GM12878 (cell line): ENCODE results near the gene TEX44. TPM values are rescaled to one million over a fixed set of nuclear protein-coding genes. Genes with fewer than 3 reads are reported as not detected.

Source experiments
- ATAC-seq: fragments of 200-7000 bp; cut with Tn5 transposase; 3 replicates; pipeline ENCODE4 v1.9.1; 2020; ENCODE audit warnings: mild to moderate bottlenecking, moderate library complexity
- BruUV-seq: library from RNA; stranded (reverse); fragments of 400-500 nt; replicated peaks from 2 replicates; lab custom pipeline; 2021; lab: Mats Ljungman, UMichigan
- CTCF ChIA-PET: fragments of 300-600 bp; sonication (Branson Sonifier 250); formaldehyde crosslinking; extraction: SDS; loops from one replicate; lab custom pipeline; 2021; ENCODE audit warnings: inconsistent platforms; lab: Yijun Ruan, JAX
- POLR2A ChIA-PET: fragments of 350-600 bp; formaldehyde crosslinking; extraction: SDS; loops from one replicate; lab custom pipeline; 2021; ENCODE audit warnings: inconsistent platforms; lab: Charles Lee
- RAD21 ChIA-PET: fragments of 300-600 bp; sonication (Branson Sonifier 250); formaldehyde crosslinking; loops from one replicate; lab custom pipeline; 2023; ENCODE audit warnings: antibody characterized with exemption; ENCODE audit not compliant: unreplicated experiment; lab: Charles Lee
- SMC1A ChIA-PET: fragments of 300-600 bp; sonication (Branson Sonifier 250); formaldehyde crosslinking; loops from one replicate; lab custom pipeline; 2023; ENCODE audit not compliant: unreplicated experiment, uncharacterized antibody; lab: Charles Lee
- DNase-seq: peaks from one replicate; pipeline ENCODE4 v3.0.0-alpha.2; 2011; ENCODE audit warnings: low read depth, low spot score
- FAIRE-seq: peaks from 3 replicates; lab custom pipeline; 2011; peaks lifted over from hg19 to GRCh38; lab: Jason Lieb, UNC
- H2AFZ ChIP-seq: 2 replicates; pipeline ENCODE4 v1.6.0; 2011; ENCODE audit warnings: low read depth, low read length, control low read depth; ENCODE audit not compliant: control insufficient read depth
- H3K27ac ChIP-seq: 2 replicates; pipeline ENCODE4 v1.5.1; 2011; ENCODE audit warnings: control low read depth; ENCODE audit not compliant: control insufficient read depth, insufficient read depth
- H3K27me3 ChIP-seq, 2 experiments: replicated peaks in 1 of 2; 2 replicates each; pipeline versions ENCODE4 v1.6.0 to v1.6.1; 2011; ENCODE audit warnings: low read length in 1 of 2; ENCODE audit not compliant: control insufficient read depth in 2 of 2, insufficient read depth in 2 of 2
- H3K36me3 ChIP-seq, 2 experiments: 2 replicates each; pipeline ENCODE4 v1.5.1; 2011; ENCODE audit warnings: low read length in 1 of 2; ENCODE audit not compliant: control insufficient read depth in 2 of 2, insufficient read depth in 2 of 2
- H3K4me1 ChIP-seq: 2 replicates; pipeline ENCODE4 v1.6.1; 2011; ENCODE audit warnings: mild to moderate bottlenecking, low read length, moderate library complexity, mixed read lengths; ENCODE audit not compliant: control insufficient read depth, insufficient read depth
- H3K4me2 ChIP-seq: 2 replicates; pipeline ENCODE4 v1.6.0; 2011; ENCODE audit warnings: control low read depth; ENCODE audit not compliant: control insufficient read depth, insufficient read depth
- H3K4me3 ChIP-seq: fragments of 200-600 bp; sonication (generic); 2 replicates; pipeline ENCODE4 v1.5.1; 2016
- H3K79me2 ChIP-seq: 2 replicates; pipeline ENCODE4 v1.6.0; 2011; ENCODE audit warnings: low read length; ENCODE audit not compliant: control insufficient read depth, insufficient read depth
- H3K9ac ChIP-seq: 2 replicates; pipeline ENCODE4 v1.8.0; 2011; ENCODE audit warnings: low read length, control low read depth, mixed read lengths; ENCODE audit not compliant: control insufficient read depth, insufficient read depth
- H3K9me3 ChIP-seq: replicated peaks from 3 replicates; pipeline ENCODE4 v1.5.1; 2011; ENCODE audit warnings: mild to moderate bottlenecking, low read length; ENCODE audit not compliant: control insufficient read depth, insufficient read depth
- H4K20me1 ChIP-seq: 2 replicates; pipeline ENCODE4 v1.6.0; 2011; ENCODE audit not compliant: control insufficient read depth, insufficient read depth
- ATF3 ChIP-seq: IDR thresholded peaks from 2 replicates; pipeline ENCODE4 v1.6.1; 2011; ENCODE audit warnings: low read depth, mild to moderate bottlenecking, low read length, moderate library complexity, borderline replicate concordance; ENCODE audit errors: extremely low read depth
- ATF7 ChIP-seq: fragments of 450-650 bp; IDR thresholded peaks from 2 replicates; pipeline ENCODE4 v1.6.1; 2016; ENCODE audit warnings: low read depth, mild to moderate bottlenecking
- EED ChIP-seq: sonication (generic); IDR thresholded peaks from 2 replicates; pipeline ENCODE4 v1.6.1; 2016; ENCODE audit warnings: antibody characterized with exemption, low read depth
- FOS ChIP-seq: IDR thresholded peaks from 3 replicates; pipeline ENCODE4 v1.6.1; 2011; ENCODE audit warnings: borderline replicate concordance; ENCODE audit not compliant: insufficient read length; ENCODE audit errors: extremely low read depth
- NFXL1 ChIP-seq: fragments of 450-650 bp; IDR thresholded peaks from 2 replicates; pipeline ENCODE4 v1.6.1; 2017; ENCODE audit warnings: antibody characterized with exemption, mild to moderate bottlenecking, borderline replicate concordance
- NKRF ChIP-seq: fragments of 450-650 bp; conservative IDR thresholded peaks from 2 replicates; pipeline ENCODE4 v1.6.1; 2017; ENCODE audit warnings: mild to moderate bottlenecking, moderate library complexity
- NR2C2 ChIP-seq: IDR thresholded peaks from 2 replicates; pipeline ENCODE4 v1.6.1; 2011; ENCODE audit warnings: borderline replicate concordance, low read depth; ENCODE audit not compliant: control insufficient read depth, insufficient read length
- RUNX3 ChIP-seq: IDR thresholded peaks from 2 replicates; pipeline ENCODE4 v1.6.1; 2012; ENCODE audit warnings: low read length, inconsistent platforms
- SMARCA5 ChIP-seq: fragments of 450-650 bp; IDR thresholded peaks from 2 replicates; pipeline ENCODE4 v1.6.1; 2017; ENCODE audit warnings: mild to moderate bottlenecking
- TAF1 ChIP-seq: IDR thresholded peaks from 2 replicates; pipeline ENCODE4 v1.6.1; 2011; ENCODE audit warnings: mild to moderate bottlenecking, low read depth, low read length, borderline replicate concordance
- TARDBP ChIP-seq: IDR thresholded peaks from 2 replicates; pipeline ENCODE4 v1.6.1; 2016; ENCODE audit warnings: borderline replicate concordance
- ZBTB11 ChIP-seq: fragments of 450-650 bp; formaldehyde crosslinking; IDR thresholded peaks from 2 replicates; pipeline ENCODE4 v1.5.0; 2022; ENCODE audit warnings: mild to moderate bottlenecking, missing genetic modification characterization
- ZNF24 ChIP-seq: fragments of 450-650 bp; IDR thresholded peaks from 2 replicates; pipeline ENCODE4 v1.6.1; 2017; ENCODE audit warnings: antibody characterized with exemption, mild to moderate bottlenecking
- ZSCAN29 ChIP-seq: fragments of 450-650 bp; IDR thresholded peaks from 2 replicates; pipeline ENCODE4 v1.6.1; 2017; ENCODE audit warnings: mild to moderate bottlenecking, moderate library complexity
- WGBS: methylation state at CpG from one replicate; pipeline ENCODE4 v1.1.6; 2016; ENCODE audit warnings: low lambda C conversion rate; ENCODE audit not compliant: insufficient replicate concordance, insufficient coverage; ENCODE audit errors: missing lambda C conversion rate; 5-methylcytosine and 5-hydroxymethylcytosine counted together
- in situ Hi-C: fragments of 300-500 bp; cut with MboI; formaldehyde crosslinking; loops from 9 replicates; pipeline ENCODE4 v1.14.3; 2018; ENCODE audit warnings: mixed read lengths
- intact Hi-C: fragments of 100-400 bp; cut with micrococcal nuclease; formaldehyde crosslinking; loops from one replicate; pipeline ENCODE4 v1.14.2; 2022; ENCODE audit not compliant: unreplicated experiment
- polyA plus RNA-seq, 11 experiments: library from polyadenylated mRNA; depleted of rRNA in 4 of 11; unstranded in 6 of 11; stranded (reverse) in 5 of 11; fragments of >200 nt; fragmentation: Nextera tagmentation in 4 of 11; fragmentation: Illumina TruSeq in 1 of 11; extraction: Ambion mirVana in 4 of 11; extraction: Trizol in 1 of 11; gene quantifications; 1 replicate in 1 of 11; 2 replicates in 10 of 11; pipeline versions ENCODE4 v1.2.1 to v1.2.3, GENCODE V29; 2011 to 2016; ENCODE audit warnings: inconsistent platforms in 2 of 11, missing spikeins in 2 of 11, low read depth in 1 of 11
- total RNA-seq, 4 experiments: library from RNA; depleted of rRNA in 3 of 4; stranded (reverse); fragments of >200 nt in 3 of 4; fragmentation: Illumina TruSeq in 1 of 4; extraction: Trizol in 1 of 4; gene quantifications; 2 replicates each; pipeline versions ENCODE4 v1.2.1 to v1.2.3, GENCODE V29; 2013 to 2021

Gene TEX44
- total and polyA plus RNA-seq, 10 of the 15 experiments (the other 5 are each of a cell fraction or from before 2014, with no cell fraction given), result not detected

- TF ChIP-seq ZNF24, result no peak
- TF ChIP-seq NR2C2, result no peak
- TF ChIP-seq ATF3, result no peak
- TF ChIP-seq, all 136 proteins: peak for 0
These were observed 26.6 kb upstream of the TEX44 start (continued) for GRCh38 chr2:231565887-231566594.

GRCh38 chr2:231567159-231567558 lies 25.5 kb upstream of the TEX44 start:
- Histone ChIP-seq H3K79me2 (no peaks in the 10 kb centered on the region), H2AFZ (no peak overlapping the region), H3K4me3 (no peak overlapping the region), H4K20me1 (no peaks in the 10 kb centered on the region), H3K36me3 (no peaks in the 10 kb centered on the region), H3K27me3 (no peaks in the 10 kb centered on the region), H3K27ac (no peak overlapping the region), H3K4me1 (no peaks in the 10 kb centered on the region; the same call in 1 of the 2 replicates), H3K9ac (no peak overlapping the region), H3K9me3 (no peaks in the 10 kb centered on the region), H3K4me2 (no peak overlapping the region)
- 43% methylated on average over 3 of the region's 3 CpGs for WGBS
- RAD21 ChIA-PET, result interaction anchor here (0.6 to 10.1 kb wide), 3 partner anchors 8 to 33 kb away, joined by 3 to 118 read pairs (median 5); no protein-coding TSS in a partner anchor
- intact Hi-C loops (no loop called here), in situ Hi-C loops (no loop called here)
- CTCF ChIA-PET, result interaction anchor here (0.6 to 9.5 kb wide), 4 partner anchors 22 to 200 kb away, joined by 3 to 218 read pairs (median 4); no protein-coding TSS in a partner anchor
- no TSS peak for BruUV-seq
- SMC1A ChIA-PET, result interaction anchor here (0.7 to 7.9 kb wide), 2 partner anchors 16 to 32 kb away, joined by 3 to 112 read pairs; no protein-coding TSS in a partner anchor
- POLR2A ChIA-PET, result no interaction called here
- no peak for FAIRE-seq
- DNase-seq, result no peak
- ATAC-seq, result no peak
- no peak for TF ChIP-seq ZSCAN29
- TF ChIP-seq NKRF, result no peak
- no peak for TF ChIP-seq SMARCA5
- no peak for TF ChIP-seq RUNX3
- TF ChIP-seq TARDBP, result no peak
- TF ChIP-seq ZBTB11, result no peak
- TF ChIP-seq ATF7, result no peak
- no peak for TF ChIP-seq FOS
- no peak for TF ChIP-seq NFXL1
- TF ChIP-seq TAF1, result no peak
- TF ChIP-seq EED, result no peak
